Right ventricle myocardium inferior (tissue), 1 donor: ENCODE data around the gene STS. TPM values are rescaled to one million over a fixed set of nuclear protein-coding genes. Genes with fewer than 3 reads are reported as not detected.

ENCODE experiments used
- ATAC-seq: fragments of 200-7000 bp; cut with Tn5 transposase; one replicate; pipeline ENCODE4 v1.9.1; 2020; ENCODE audit warnings: mild to moderate bottlenecking, moderate library complexity
- DNase-seq: peaks from one replicate; pipeline ENCODE4 v3.0.0; 2021; ENCODE audit errors: missing footprints
- intact Hi-C: fragments of 100-400 bp; cut with DNase I; formaldehyde crosslinking; loops from one replicate; pipeline ENCODE4 v1.11.0; 2022
- long read RNA-seq: library from polyadenylated mRNA; unstranded; transcript quantifications from one replicate; pipeline ENCODE4 v2.0.0, GENCODE V29; 2021
- total RNA-seq: library from RNA; stranded (reverse); fragmentation: NEBNext Ultra II Directional; extraction: Animal tissue kit (Norgen Biotek cat#: 25700); gene quantifications from one replicate; pipeline ENCODE4 v1.2.1, GENCODE V29; 2021
- donor health status: DM: no; HTN: yes; CAD: no; lungs with severe emphysema.

The STS gene
- 5.0 TPM for total RNA-seq
- long read RNA-seq, partial matches to known transcripts: 0 of 2 reads
- long read RNA-seq, other reads (novel, unspliced or antisense): 2 of 2 reads

GRCh38 chrX:7147413-7147977, at the start of gene STS:
Gene STS, plus strand, starts transcription at chrX:7147712. Its CDS starts 105,488 bp downstream, at chrX:7253200.
- ATAC-seq (peak; percentile 68), DNase-seq (peak; percentile 70)
- intact Hi-C loops: no loop called here

- ATAC-seq (no peak), DNase-seq (no peak)
- intact Hi-C loops: no loop called here
Observed at GRCh38 chrX:7100022-7100421, 47.5 kb upstream of the STS start.

GRCh38 chrX:7102119-7102518, 45.4 kb upstream of the STS start:
- ATAC-seq (no peak), DNase-seq (no peak)
- intact Hi-C loops: no loop called here

GRCh38 chrX:7106649-7107048, 40.9 kb upstream of the STS start:
- ATAC-seq (no peak), DNase-seq (no peak)
- intact Hi-C loops: no loop called here

- intact Hi-C loops: no loop called here
- DNase-seq: no peak
- ATAC-seq: no peak
Observed at GRCh38 chrX:7108030-7108429, 39.5 kb upstream of the STS start.

GRCh38 chrX:7109049-7109531, 38.4 kb upstream of the STS start:
- ATAC-seq (no peak), DNase-seq (no peak)
- intact Hi-C loops: no loop called here

- intact Hi-C loops: no loop called here
- ATAC-seq (no peak), DNase-seq (no peak)
Observed at GRCh38 chrX:7109838-7110793, 37.4 kb upstream of the STS start.

- DNase-seq: no peak
- ATAC-seq: no peak
- intact Hi-C loops: no loop called here
Observed at GRCh38 chrX:7110821-7111276, 36.7 kb upstream of the STS start.

- DNase-seq: no peak
- intact Hi-C loops: no loop called here
- no peak for ATAC-seq
Observed at GRCh38 chrX:7111518-7111917, 36.0 kb upstream of the STS start.

GRCh38 chrX:7112071-7112470, 35.4 kb upstream of the STS start:
- DNase-seq (no peak), ATAC-seq (no peak)
- intact Hi-C loops: no loop called here

- ATAC-seq: peak; percentile 96
- DNase-seq: peak; percentile 69
- intact Hi-C loops: no loop called here
Observed at GRCh38 chrX:7115557-7115956, 32.0 kb upstream of the STS start.

GRCh38 chrX:7116081-7116480, 31.4 kb upstream of the STS start:
- intact Hi-C loops: no loop called here
- no peak for DNase-seq
- peak; percentile 52 for ATAC-seq

GRCh38 chrX:7117587-7117986, 29.9 kb upstream of the STS start:
- intact Hi-C loops: no loop called here
- DNase-seq (no peak), ATAC-seq (no peak)

- DNase-seq: no peak
- intact Hi-C loops: no loop called here
- ATAC-seq: no peak
Observed at GRCh38 chrX:7119950-7120877, 27.3 kb upstream of the STS start.

- intact Hi-C loops: no loop called here
- DNase-seq (no peak), ATAC-seq (no peak)
Observed at GRCh38 chrX:7120878-7121219, 26.7 kb upstream of the STS start.

GRCh38 chrX:7127056-7127455, 20.5 kb upstream of the STS start:
- no peak for ATAC-seq
- intact Hi-C loops: no loop called here
- no peak for DNase-seq

GRCh38 chrX:7131621-7132020, 15.9 kb upstream of the STS start:
- no peak for ATAC-seq
- intact Hi-C loops: no loop called here
- no peak for DNase-seq

- DNase-seq (no peak), ATAC-seq (peak; percentile 46)
- intact Hi-C loops: no loop called here
Observed at GRCh38 chrX:7132335-7133049, 15.0 kb upstream of the STS start.
